SK-N-SH treated with all-trans-retinoic acid at 6 μM for 48 hours (cell line): ENCODE measurements around the gene BAIAP3.

Experiments used
- PATZ1 ChIP-seq: fragments of 250-450 bp; sonication (Bioruptor Pico); IDR thresholded peaks from 2 replicates; pipeline ENCODE4 v1.8.0; 2020; ENCODE audit warnings: mild to moderate bottlenecking, moderate library complexity, borderline replicate concordance
- TOX ChIP-seq: fragments of 250-450 bp; sonication (Bioruptor Pico); IDR thresholded peaks from 2 replicates; pipeline ENCODE4 v1.8.0; 2021; ENCODE audit warnings: mild to moderate bottlenecking, moderate library complexity, borderline replicate concordance
- ZC3H10 ChIP-seq: fragments of 250-450 bp; sonication (Bioruptor Pico); IDR thresholded peaks from 2 replicates; pipeline ENCODE4 v1.5.1; 2021; ENCODE audit warnings: mild to moderate bottlenecking, moderate library complexity
- ZFP3 ChIP-seq: fragments of 250-450 bp; sonication (Bioruptor Pico); IDR thresholded peaks from 2 replicates; pipeline ENCODE4 v1.5.0; 2020; ENCODE audit warnings: mild to moderate bottlenecking, moderate library complexity

DNA sequence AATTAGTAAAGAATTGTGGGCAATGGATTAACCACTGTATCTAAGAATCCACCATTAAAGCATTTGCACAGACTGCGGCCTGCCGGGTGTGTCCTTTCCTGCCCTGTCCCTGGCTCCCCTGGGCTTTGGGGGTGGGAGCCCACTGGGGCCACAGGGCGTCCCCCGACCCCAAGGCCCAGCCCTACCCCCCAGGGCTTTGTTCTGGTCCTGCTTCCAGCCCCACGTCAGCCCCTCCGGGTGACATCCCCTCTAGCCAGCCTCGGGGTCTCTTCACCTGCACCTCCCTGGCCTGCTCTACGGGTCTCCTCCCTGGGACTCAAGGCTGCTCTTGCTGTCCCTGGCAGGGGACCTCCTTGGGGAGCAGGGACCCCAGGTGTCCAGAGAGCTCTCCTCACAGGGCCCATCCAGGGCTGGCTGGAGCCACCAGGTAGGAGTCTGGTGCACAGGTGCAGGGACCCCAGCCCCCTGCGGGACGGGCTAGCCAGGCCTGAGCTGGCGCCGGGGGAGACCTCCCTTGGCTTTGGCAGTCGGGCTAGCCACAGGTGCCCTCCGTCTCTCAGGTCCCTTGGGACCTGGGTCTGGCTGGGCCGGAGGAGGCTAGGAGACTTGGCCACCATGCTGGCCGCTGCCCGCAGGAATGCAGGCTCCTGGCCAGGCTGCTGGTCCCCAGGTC is 6.4 kb upstream of the BAIAP3 start:
- TF ChIP-seq TOX (no peak), ZC3H10 (no peak), PATZ1 (no peak), ZFP3 (CRISPR knock-in tag) (no peak)
